GM06990 (cell line): ENCODE measurements around the gene ZFHX3.

Source experiments
- DNase-seq: peaks from one replicate; pipeline ENCODE4 v3.0.0-alpha.2; 2011; ENCODE audit not compliant: insufficient read length; ENCODE audit errors: extremely low read depth
- H3K27me3 ChIP-seq: replicated peaks from 2 replicates; pipeline ENCODE4 v1.6.0; 2011; ENCODE audit warnings: low read length; ENCODE audit not compliant: control insufficient read depth, insufficient read depth
- H3K36me3 ChIP-seq: 2 replicates; pipeline ENCODE4 v1.5.1; 2011; ENCODE audit warnings: low read length; ENCODE audit not compliant: control insufficient read depth, insufficient read depth
- H3K4me3 ChIP-seq: replicated peaks from 2 replicates; pipeline ENCODE4 v1.5.1; 2011; ENCODE audit warnings: low read depth, mild to moderate bottlenecking, control low read depth, low read length
- CTCF ChIP-seq: IDR thresholded peaks from 2 replicates; pipeline ENCODE4 v1.5.1; 2011; ENCODE audit warnings: low read length, control low read depth, mild to moderate bottlenecking, inconsistent platforms; ENCODE audit not compliant: insufficient read depth, poor library complexity, severe bottlenecking

ZFHX3 gene

DNA sequence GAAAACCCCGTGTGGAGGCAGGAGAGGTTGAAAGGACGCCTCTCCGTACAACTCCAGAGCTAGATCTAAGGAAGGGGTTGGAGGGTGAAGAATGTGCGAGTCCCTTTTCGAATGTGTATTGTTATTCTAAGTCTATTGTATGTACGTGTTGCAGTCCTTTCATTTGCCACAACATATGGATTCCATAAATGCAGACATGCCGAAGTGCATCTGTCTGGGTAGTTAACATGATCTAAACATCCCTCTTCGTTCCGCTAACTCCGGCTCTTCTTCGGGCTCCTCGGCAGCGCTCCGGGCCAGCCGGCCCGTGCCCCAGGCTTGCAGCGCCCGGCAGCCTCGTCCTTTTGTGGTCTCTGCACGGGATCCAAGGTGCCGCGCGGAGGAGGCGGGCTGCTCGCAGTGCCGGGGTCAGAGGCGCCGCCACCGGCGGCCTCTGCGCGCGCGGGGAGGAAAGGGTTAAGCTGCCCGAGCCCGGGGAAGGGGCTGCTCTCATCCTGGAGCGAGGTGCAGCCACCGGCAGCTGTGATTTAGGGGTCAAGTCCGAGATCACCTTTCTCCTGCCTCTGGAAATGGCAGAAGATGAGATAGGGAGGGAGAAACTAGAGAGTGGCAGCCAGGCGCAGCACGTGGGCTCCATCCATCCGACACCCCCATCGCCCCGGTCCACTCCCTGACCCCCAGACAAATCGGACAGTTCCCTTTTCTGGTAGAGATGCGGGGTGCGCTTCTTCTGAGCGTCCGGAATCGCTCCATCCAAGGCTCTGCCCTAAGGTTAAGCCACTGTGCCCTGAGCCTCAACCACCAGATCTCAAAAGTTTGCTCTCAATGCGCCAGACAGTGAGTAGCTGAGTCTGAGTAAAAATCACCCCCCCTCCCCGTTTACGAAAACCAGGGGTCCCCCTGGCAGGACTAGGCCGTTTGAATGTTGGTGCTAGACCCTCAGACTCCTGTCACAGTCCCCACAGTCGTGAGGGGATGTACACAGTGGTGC is 15.1 kb upstream of the ZFHX3 start:
- Histone ChIP-seq H3K4me3 (no peak overlapping the region), H3K36me3 (no peaks in the 10 kb centered on the region), H3K27me3 (peaks cover 10% of the 10 kb centered on the region)
- DNase-seq: no peak
- TF ChIP-seq CTCF: no peak

GRCh38 chr16:73062001-73062616 is 14.2 kb upstream of the ZFHX3 start:
- H3K36me3 ChIP-seq: no peaks in the 10 kb centered on the region
- H3K27me3 ChIP-seq: peaks cover 10% of the 10 kb centered on the region
- H3K4me3 ChIP-seq: no peak overlapping the region
- no peak for DNase-seq
- TF ChIP-seq CTCF: no peak

GRCh38 chr16:73060892-73061490 is 13.1 kb upstream of the ZFHX3 start:
- Histone ChIP-seq H3K4me3 (no peak overlapping the region), H3K27me3 (peaks cover 10% of the 10 kb centered on the region), H3K36me3 (no peaks in the 10 kb centered on the region)
- DNase-seq: no peak
- no peak for TF ChIP-seq CTCF

GRCh38 chr16:73059779-73060615 is 12.1 kb upstream of the ZFHX3 start:
- no peak for TF ChIP-seq CTCF
- no peak for DNase-seq
- peaks cover 10% of the 10 kb centered on the region for H3K27me3 ChIP-seq
- H3K36me3 ChIP-seq: no peaks in the 10 kb centered on the region
- no peak overlapping the region for H3K4me3 ChIP-seq

- Histone ChIP-seq H3K27me3 (peaks cover 8% of the 10 kb centered on the region), H3K4me3 (peak overlapping the region; percentile 67), H3K36me3 (no peaks in the 10 kb centered on the region)
- peak; percentile 58 for DNase-seq
- TF ChIP-seq CTCF: no peak
Measured at GRCh38 chr16:73058616-73059409, 10.9 kb upstream of the ZFHX3 start.
